CD14-positive monocyte (primary cell): ENCODE data around the gene GPATCH3. TPM values are rescaled to one million over a fixed set of nuclear protein-coding genes. Genes with fewer than 3 reads are reported as not detected.
"Not testable (repeated sequence)": the region's sequence is repeated elsewhere in the genome, so short reads cannot be mapped to it uniquely, and the experiment has no call there.

Experiments used
- DNase-seq, 3 donors: peaks; one replicate each; pipeline ENCODE4 v3.0.0-alpha.2; 2011 to 2022
- H2AFZ ChIP-seq: 2 replicates; pipeline ENCODE4 v1.6.0; 2012; ENCODE audit warnings: mild to moderate bottlenecking, low read depth, low read length, inconsistent platforms; ENCODE audit not compliant: insufficient read depth, poor library complexity, severe bottlenecking
- H3K27ac ChIP-seq, 2 donors: 1 replicate in 1 of 2; 2 replicates in 1 of 2; pipeline ENCODE4 v1.5.1; 2012 to 2013; ENCODE audit warnings: low read length in 2 of 2, control low read depth in 1 of 2, inconsistent platforms in 1 of 2, low read depth in 1 of 2, mild to moderate bottlenecking in 1 of 2
- H3K27me3 ChIP-seq, 2 donors: one replicate each; pipeline versions ENCODE4 v1.6.0 to v1.6.1; 2011 to 2013; ENCODE audit warnings: low read length in 2 of 2; ENCODE audit not compliant: control insufficient read depth in 2 of 2, insufficient read depth in 2 of 2
- H3K36me3 ChIP-seq, 2 donors: replicated peaks in 1 of 2; 1 replicate in 1 of 2; 2 replicates in 1 of 2; pipeline versions ENCODE4 v1.5.1 to v1.6.1; 2012 to 2013; ENCODE audit warnings: low read length in 2 of 2, control low read depth in 1 of 2, inconsistent platforms in 1 of 2, mild to moderate bottlenecking in 1 of 2; ENCODE audit not compliant: insufficient read depth in 2 of 2, control insufficient read depth in 1 of 2
- H3K4me1 ChIP-seq, 2 donors: 1 replicate in 1 of 2; 2 replicates in 1 of 2; pipeline versions ENCODE4 v1.5.1 to v1.6.1; 2012 to 2013; ENCODE audit warnings: low read length in 2 of 2, control low read depth in 1 of 2, inconsistent platforms in 1 of 2, mild to moderate bottlenecking in 1 of 2, moderate library complexity in 1 of 2; ENCODE audit not compliant: insufficient read depth in 2 of 2, control insufficient read depth in 1 of 2
- H3K4me2 ChIP-seq: replicated peaks from 2 replicates; pipeline ENCODE3; 2012; ENCODE audit warnings: low read length, moderate library complexity, mild to moderate bottlenecking; ENCODE audit not compliant: poor library complexity, severe bottlenecking; ENCODE audit errors: extremely low read depth
- H3K4me3 ChIP-seq, 3 experiments: fragments of 200-600 bp in 1 of 3; sonication (generic) in 1 of 3; replicated peaks in 1 of 3; 1 replicate in 2 of 3; 2 replicates in 1 of 3; pipeline ENCODE4 v1.5.1; 2011 to 2013; ENCODE audit warnings: low read length in 3 of 3, mild to moderate bottlenecking in 3 of 3, control low read depth in 2 of 3, low read depth in 2 of 3, inconsistent platforms in 1 of 3, moderate library complexity in 1 of 3
- H3K79me2 ChIP-seq: 2 replicates; pipeline ENCODE4 v1.6.0; 2012; ENCODE audit warnings: mild to moderate bottlenecking, control low read depth, inconsistent platforms, low read length, moderate library complexity; ENCODE audit not compliant: insufficient read depth
- H3K9ac ChIP-seq: 2 replicates; pipeline ENCODE4 v1.6.0; 2017; ENCODE audit warnings: low read length, mild to moderate bottlenecking; ENCODE audit not compliant: insufficient read depth, poor library complexity, severe bottlenecking
- H3K9me3 ChIP-seq, 2 donors: replicated peaks in 1 of 2; 1 replicate in 1 of 2; 2 replicates in 1 of 2; pipeline versions ENCODE4 v1.5.1 to v1.6.1; 2012 to 2013; ENCODE audit warnings: low read length in 2 of 2, control low read depth in 1 of 2; ENCODE audit not compliant: control insufficient read depth in 1 of 2, insufficient read depth in 1 of 2
- H4K20me1 ChIP-seq: 2 replicates; pipeline ENCODE4 v1.6.0; 2012; ENCODE audit warnings: mild to moderate bottlenecking, low read length, control low read depth, moderate library complexity; ENCODE audit not compliant: insufficient read depth
- H3K27ac Mint-ChIP-seq, 7 donors: one replicate each; pipeline ENCODE4 v1.8.0; 2020; ENCODE audit warnings: mild to moderate bottlenecking in 7 of 7, mixed read lengths in 7 of 7, moderate library complexity in 6 of 7, inconsistent platforms in 2 of 7
- H3K27me3 Mint-ChIP-seq, 3 donors: one replicate each; pipeline ENCODE4 v1.8.0; 2021 to 2022; ENCODE audit warnings: low read depth in 3 of 3, mild to moderate bottlenecking in 3 of 3, mixed read lengths in 3 of 3, moderate library complexity in 3 of 3, inconsistent platforms in 1 of 3
- H3K36me3 Mint-ChIP-seq, 2 donors: one replicate each; pipeline ENCODE4 v1.8.0; 2020; ENCODE audit warnings: mixed read lengths in 2 of 2, inconsistent platforms in 1 of 2, mild to moderate bottlenecking in 1 of 2
- H3K4me1 Mint-ChIP-seq: one replicate; pipeline ENCODE4 v1.8.0; 2020; ENCODE audit warnings: mild to moderate bottlenecking, mixed read lengths
- H3K4me3 Mint-ChIP-seq, 2 donors: one replicate each; pipeline ENCODE4 v1.8.0; 2020; ENCODE audit warnings: mild to moderate bottlenecking in 2 of 2, mixed read lengths in 2 of 2, moderate library complexity in 1 of 2
- H3K9me3 Mint-ChIP-seq, 7 donors: one replicate each; pipeline ENCODE4 v1.8.0; 2020 to 2022; ENCODE audit warnings: mixed read lengths in 7 of 7, mild to moderate bottlenecking in 6 of 7, moderate library complexity in 6 of 7, inconsistent platforms in 2 of 7
- CTCF ChIP-seq: fragments of 200-600 bp; IDR thresholded peaks from one replicate; pipeline ENCODE4 v1.8.0; 2022; ENCODE audit warnings: antibody characterized with exemption, mild to moderate bottlenecking
- WGBS: methylation state at CpG from one replicate; pipeline ENCODE4 v1.1.5; 2013; ENCODE audit warnings: missing lambda C conversion rate; ENCODE audit not compliant: insufficient coverage; 5-methylcytosine and 5-hydroxymethylcytosine counted together
- intact Hi-C, 2 donors: fragments of 100-400 bp; cut with micrococcal nuclease; formaldehyde crosslinking; loops; one replicate each; pipeline versions ENCODE4 v1.15.0 to v1.15.1; 2023
- polyA plus RNA-seq, 3 donors: library from polyadenylated mRNA; depleted of rRNA in 1 of 3; unstranded in 2 of 3; stranded (reverse) in 1 of 3; fragments of 300-500 nt in 2 of 3; fragments of >200 nt in 1 of 3; fragmentation: Illumina TruSeq in 2 of 3; gene quantifications; 1 replicate in 2 of 3; 2 replicates in 1 of 3; pipeline ENCODE4 v1.2.3, GENCODE V29; 2012 to 2021

The GPATCH3 gene
- polyA plus RNA-seq, 3 donors, result 8.2 to 11.8 (median 10.7) TPM

- H3K9me3 ChIP-seq, result no peaks in the 10 kb centered on the region
- no peak overlapping the region for H3K4me3 ChIP-seq
- Mint-ChIP-seq H3K27me3 (peaks cover 0 to 2% (median 0%) of the 10 kb centered on the region in 3 donors), H3K9me3 (no peaks in the 10 kb centered on the region), H3K27ac (peak overlapping the region in 2 of 7 donors; percentile 13 to 70), H3K4me3 (no peak overlapping the region), H3K36me3 (peaks cover 58 to 71% of the 10 kb centered on the region in 2 donors), H3K4me1 (peaks cover 24% of the 10 kb centered on the region)
- peak overlapping the region in 1 of 2 donors; percentile 56 for H3K27ac ChIP-seq
- no peaks in the 10 kb centered on the region for H3K27me3 ChIP-seq
- H3K9ac ChIP-seq, result no peak overlapping the region
- peaks cover 22% of the 10 kb centered on the region for H3K79me2 ChIP-seq
- intact Hi-C loops, result no loop called here
- no CpG with 5 or more reads among the region's 1 CpG for WGBS
- peak; percentile 51 for TF ChIP-seq CTCF
- peaks cover 12 to 18% of the 10 kb centered on the region in 2 donors for H3K4me1 ChIP-seq
- peaks cover 45% of the 10 kb centered on the region for H4K20me1 ChIP-seq
- no peak overlapping the region for H2AFZ ChIP-seq
- H3K4me2 ChIP-seq, result no peak overlapping the region
- no peak for DNase-seq
- peaks cover 52 to 69% of the 10 kb centered on the region in 2 donors for H3K36me3 ChIP-seq
Measured at GRCh38 chr1:26887125-26887524, 13.1 kb downstream of the GPATCH3 start.

GRCh38 chr1:26882696-26883463 lies 17.4 kb downstream of the GPATCH3 start:
- intact Hi-C loops, result no loop called here
- Histone ChIP-seq H3K4me2 (no peak overlapping the region), H3K79me2 (peaks cover 4% of the 10 kb centered on the region), H3K36me3 (peaks cover 81 to 93% of the 10 kb centered on the region in 2 donors), H4K20me1 (peaks cover 43% of the 10 kb centered on the region), H3K9me3 (no peaks in the 10 kb centered on the region), H3K27me3 (no peaks in the 10 kb centered on the region), H3K4me3 (no peak overlapping the region), H2AFZ (no peak overlapping the region), H3K9ac (no peak overlapping the region), H3K27ac (no peak overlapping the region), H3K4me1 (no peaks in the 10 kb centered on the region)
- Mint-ChIP-seq H3K27me3 (no peaks in the 10 kb centered on the region), H3K4me3 (no peak overlapping the region), H3K27ac (peak overlapping the region in 3 of 7 donors; percentile 15 to 38 (median 38)), H3K9me3 (no peaks in the 10 kb centered on the region), H3K36me3 (peaks cover 73 to 87% of the 10 kb centered on the region in 2 donors), H3K4me1 (peaks cover 3% of the 10 kb centered on the region)
- 100% methylated on average over 4 of the region's 5 CpGs for WGBS
- no peak for TF ChIP-seq CTCF
- no peak for DNase-seq

- H3K4me1 Mint-ChIP-seq, intact Hi-C loops: not testable (repeated sequence)
- peak overlapping the region in 1 of 7 donors; percentile 40 for H3K27ac Mint-ChIP-seq
Measured at GRCh38 chr1:26881611-26882010, 18.7 kb downstream of the GPATCH3 start.

More at GRCh38 chr1:26881611-26882010, 18.7 kb downstream of the GPATCH3 start:
- H3K4me2 ChIP-seq, H3K27me3 Mint-ChIP-seq, DNase-seq, H3K27me3 ChIP-seq, H3K4me3 ChIP-seq, H3K9ac ChIP-seq, H3K27ac ChIP-seq, H3K4me3 Mint-ChIP-seq, H2AFZ ChIP-seq, H3K79me2 ChIP-seq, H3K4me1 ChIP-seq, H3K9me3 Mint-ChIP-seq, H3K9me3 ChIP-seq: not testable (repeated sequence)
- H3K36me3 ChIP-seq, result peaks cover 81 to 94% of the 10 kb centered on the region in 2 donors
- WGBS, result 100% methylated on average over 4 of the region's 6 CpGs
- peaks cover 44% of the 10 kb centered on the region for H4K20me1 ChIP-seq
- peaks cover 69 to 88% of the 10 kb centered on the region in 2 donors for H3K36me3 Mint-ChIP-seq
